GM12878 (cell line): ENCODE data around the gene SELENOV. TPM values are rescaled to one million over a fixed set of nuclear protein-coding genes. Genes with fewer than 3 reads are reported as not detected.

Experiments used
- ATAC-seq: fragments of 200-7000 bp; cut with Tn5 transposase; 3 replicates; pipeline ENCODE4 v1.9.1; 2020; ENCODE audit warnings: mild to moderate bottlenecking, moderate library complexity
- Bru-seq: library from RNA; stranded (reverse); fragments of 400-500 nt; gene quantifications from one replicate; lab custom pipeline; 2021; lab: Mats Ljungman, UMichigan
- BruChase-seq, 2 experiments: library from RNA; stranded (reverse); fragments of 400-500 nt; gene quantifications; one replicate each; lab custom pipeline; 2021; lab: Mats Ljungman, UMichigan
- BruUV-seq: library from RNA; stranded (reverse); fragments of 400-500 nt; replicated peaks from 2 replicates; lab custom pipeline; 2021; lab: Mats Ljungman, UMichigan
- CTCF ChIA-PET: fragments of 300-600 bp; sonication (Branson Sonifier 250); formaldehyde crosslinking; extraction: SDS; loops from one replicate; lab custom pipeline; 2021; ENCODE audit warnings: inconsistent platforms; lab: Yijun Ruan, JAX
- POLR2A ChIA-PET: fragments of 350-600 bp; formaldehyde crosslinking; extraction: SDS; loops from one replicate; lab custom pipeline; 2021; ENCODE audit warnings: inconsistent platforms; lab: Charles Lee
- RAD21 ChIA-PET: fragments of 300-600 bp; sonication (Branson Sonifier 250); formaldehyde crosslinking; loops from one replicate; lab custom pipeline; 2023; ENCODE audit warnings: antibody characterized with exemption; ENCODE audit not compliant: unreplicated experiment; lab: Charles Lee
- SMC1A ChIA-PET: fragments of 300-600 bp; sonication (Branson Sonifier 250); formaldehyde crosslinking; loops from one replicate; lab custom pipeline; 2023; ENCODE audit not compliant: unreplicated experiment, uncharacterized antibody; lab: Charles Lee
- DNase-seq: peaks from one replicate; pipeline ENCODE4 v3.0.0-alpha.2; 2011; ENCODE audit warnings: low read depth, low spot score
- FAIRE-seq: peaks from 3 replicates; lab custom pipeline; 2011; peaks lifted over from hg19 to GRCh38; lab: Jason Lieb, UNC
- H2AFZ ChIP-seq: 2 replicates; pipeline ENCODE4 v1.6.0; 2011; ENCODE audit warnings: low read depth, low read length, control low read depth; ENCODE audit not compliant: control insufficient read depth
- H3K27ac ChIP-seq: 2 replicates; pipeline ENCODE4 v1.5.1; 2011; ENCODE audit warnings: control low read depth; ENCODE audit not compliant: control insufficient read depth, insufficient read depth
- H3K27me3 ChIP-seq, 2 experiments: replicated peaks in 1 of 2; 2 replicates each; pipeline versions ENCODE4 v1.6.0 to v1.6.1; 2011; ENCODE audit warnings: low read length in 1 of 2; ENCODE audit not compliant: control insufficient read depth in 2 of 2, insufficient read depth in 2 of 2
- H3K36me3 ChIP-seq, 2 experiments: 2 replicates each; pipeline ENCODE4 v1.5.1; 2011; ENCODE audit warnings: low read length in 1 of 2; ENCODE audit not compliant: control insufficient read depth in 2 of 2, insufficient read depth in 2 of 2
- H3K4me1 ChIP-seq: 2 replicates; pipeline ENCODE4 v1.6.1; 2011; ENCODE audit warnings: mild to moderate bottlenecking, low read length, moderate library complexity, mixed read lengths; ENCODE audit not compliant: control insufficient read depth, insufficient read depth
- H3K4me2 ChIP-seq: 2 replicates; pipeline ENCODE4 v1.6.0; 2011; ENCODE audit warnings: control low read depth; ENCODE audit not compliant: control insufficient read depth, insufficient read depth
- H3K4me3 ChIP-seq: fragments of 200-600 bp; sonication (generic); 2 replicates; pipeline ENCODE4 v1.5.1; 2016
- H3K79me2 ChIP-seq: 2 replicates; pipeline ENCODE4 v1.6.0; 2011; ENCODE audit warnings: low read length; ENCODE audit not compliant: control insufficient read depth, insufficient read depth
- H3K9ac ChIP-seq: 2 replicates; pipeline ENCODE4 v1.8.0; 2011; ENCODE audit warnings: low read length, control low read depth, mixed read lengths; ENCODE audit not compliant: control insufficient read depth, insufficient read depth
- H3K9me3 ChIP-seq: replicated peaks from 3 replicates; pipeline ENCODE4 v1.5.1; 2011; ENCODE audit warnings: mild to moderate bottlenecking, low read length; ENCODE audit not compliant: control insufficient read depth, insufficient read depth
- H4K20me1 ChIP-seq: 2 replicates; pipeline ENCODE4 v1.6.0; 2011; ENCODE audit not compliant: control insufficient read depth, insufficient read depth
- ASH2L ChIP-seq: fragments of 300-600, 200-600 bp; sonication (generic); IDR thresholded peaks from 2 replicates; pipeline ENCODE4 v1.6.1; 2017; ENCODE audit warnings: low read depth, mild to moderate bottlenecking, borderline replicate concordance
- BRCA1 ChIP-seq: IDR thresholded peaks from 2 replicates; pipeline ENCODE4 v1.6.1; 2011; ENCODE audit warnings: low read depth, low read length, improper control_type of control experiment
- EP300 ChIP-seq, 2 experiments: fragments of 150-350 bp in 1 of 2; IDR thresholded peaks; 2 replicates each; pipeline ENCODE4 v1.6.1; 2011 to 2012; ENCODE audit warnings: low read depth in 2 of 2, low read length in 2 of 2, borderline replicate concordance in 1 of 2, improper control_type of control experiment in 1 of 2, inconsistent platforms in 1 of 2; ENCODE audit not compliant: control insufficient read depth in 1 of 2
- IKZF1 ChIP-seq: fragments of 450-650 bp; conservative IDR thresholded peaks from 2 replicates; pipeline ENCODE4 v1.6.1; 2017; ENCODE audit warnings: antibody characterized with exemption, mild to moderate bottlenecking
- MEF2A ChIP-seq: IDR thresholded peaks from 2 replicates; pipeline ENCODE4 v1.6.1; 2011; ENCODE audit warnings: low read depth, mild to moderate bottlenecking, low read length, moderate library complexity; ENCODE audit not compliant: insufficient read depth
- MTA3 ChIP-seq: IDR thresholded peaks from 2 replicates; pipeline ENCODE4 v1.6.1; 2012; ENCODE audit warnings: low read length, inconsistent platforms, borderline replicate concordance
- NBN ChIP-seq: fragments of 450-650 bp; IDR thresholded peaks from 2 replicates; pipeline ENCODE4 v1.6.1; 2016
- NFYA ChIP-seq: IDR thresholded peaks from 2 replicates; pipeline ENCODE4 v1.6.1; 2011; ENCODE audit warnings: low read depth, mild to moderate bottlenecking, low read length, improper control_type of control experiment, borderline replicate concordance
- NR2F1 ChIP-seq: fragments of 450-650 bp; conservative IDR thresholded peaks from 2 replicates; pipeline ENCODE4 v1.6.1; 2017; ENCODE audit warnings: mild to moderate bottlenecking
- NRF1 ChIP-seq: conservative IDR thresholded peaks from 2 replicates; pipeline ENCODE4 v1.6.1; 2011; ENCODE audit warnings: mild to moderate bottlenecking, low read depth, low read length, improper control_type of control experiment
- SIX5 ChIP-seq: IDR thresholded peaks from 2 replicates; pipeline ENCODE4 v1.6.1; 2011; ENCODE audit warnings: mild to moderate bottlenecking, low read depth, low read length, moderate library complexity; ENCODE audit not compliant: severe bottlenecking
- SMAD1 ChIP-seq: fragments of 450-650 bp; IDR thresholded peaks from 2 replicates; pipeline ENCODE4 v1.6.1; 2018; ENCODE audit warnings: mild to moderate bottlenecking, low read depth; ENCODE audit not compliant: partially characterized antibody
- TARDBP ChIP-seq: IDR thresholded peaks from 2 replicates; pipeline ENCODE4 v1.6.1; 2016; ENCODE audit warnings: borderline replicate concordance
- WGBS: methylation state at CpG from one replicate; pipeline ENCODE4 v1.1.6; 2016; ENCODE audit warnings: low lambda C conversion rate; ENCODE audit not compliant: insufficient replicate concordance, insufficient coverage; ENCODE audit errors: missing lambda C conversion rate; 5-methylcytosine and 5-hydroxymethylcytosine counted together
- in situ Hi-C: fragments of 300-500 bp; cut with MboI; formaldehyde crosslinking; loops from 9 replicates; pipeline ENCODE4 v1.14.3; 2018; ENCODE audit warnings: mixed read lengths
- intact Hi-C: fragments of 100-400 bp; cut with micrococcal nuclease; formaldehyde crosslinking; loops from one replicate; pipeline ENCODE4 v1.14.2; 2022; ENCODE audit not compliant: unreplicated experiment
- long read RNA-seq, 2 experiments: library from polyadenylated mRNA; unstranded; transcript quantifications; one replicate each; pipeline ENCODE4 v2.0.0, GENCODE V29; 2019 to 2020
- polyA minus RNA-seq, 3 experiments: library from RNA; depleted of rRNA, polyadenylated mRNA; stranded (reverse); fragments of >200 nt; gene quantifications; 2 replicates each; pipeline ENCODE4 v1.2.3, GENCODE V29; 2011
- polyA plus RNA-seq, 11 experiments: library from polyadenylated mRNA; depleted of rRNA in 4 of 11; unstranded in 6 of 11; stranded (reverse) in 5 of 11; fragments of >200 nt; fragmentation: Nextera tagmentation in 4 of 11; fragmentation: Illumina TruSeq in 1 of 11; extraction: Ambion mirVana in 4 of 11; extraction: Trizol in 1 of 11; gene quantifications; 1 replicate in 1 of 11; 2 replicates in 10 of 11; pipeline versions ENCODE4 v1.2.1 to v1.2.3, GENCODE V29; 2011 to 2016; ENCODE audit warnings: inconsistent platforms in 2 of 11, missing spikeins in 2 of 11, low read depth in 1 of 11
- total RNA-seq, 4 experiments: library from RNA; depleted of rRNA in 3 of 4; stranded (reverse); fragments of >200 nt in 3 of 4; fragmentation: Illumina TruSeq in 1 of 4; extraction: Trizol in 1 of 4; gene quantifications; 2 replicates each; pipeline versions ENCODE4 v1.2.1 to v1.2.3, GENCODE V29; 2013 to 2021
- TF ChIP-seq, protein P1 (sequence below): IDR thresholded peaks from 2 replicates; pipeline ENCODE4 v1.6.1; 2012; ENCODE audit warnings: low read depth, low read length, improper control_type of control experiment

Gene SELENOV
- total RNA-seq (2013; cell fraction: nucleolus; rRNA removed): not detected in 2 replicates
- not detected in 2 replicates for total RNA-seq (2014; rRNA removed)
- total RNA-seq (2014; rRNA removed; fragmentation: Illumina TruSeq; extraction: Trizol): not detected in 2 replicates
- total RNA-seq (2021): not detected in 2 replicates
- polyA plus RNA-seq (2011; ENCODE audit: low read depth): not detected
- polyA plus RNA-seq (2011; rRNA removed): not detected in 2 replicates
- polyA plus RNA-seq (2011; cell fraction: cytosol; rRNA removed): not detected in 2 replicates
- not detected in 2 replicates for polyA plus RNA-seq (2011; cell fraction: nucleus; rRNA removed)
- not detected in 2 replicates for polyA plus RNA-seq (2012)
- polyA plus RNA-seq (2014; fragmentation: Illumina TruSeq; extraction: Trizol): not detected in 2 replicates
- polyA plus RNA-seq (2014; fragmentation: Nextera tagmentation; extraction: Ambion mirVana): not detected
- polyA plus RNA-seq (2014; rRNA removed): not detected in 2 replicates
- polyA plus RNA-seq (2016; fragmentation: Nextera tagmentation; extraction: Ambion mirVana): not detected
- polyA minus RNA-seq (2011; rRNA and poly(A)+ RNA removed): not detected in 2 replicates
- polyA minus RNA-seq (2011; cell fraction: cytosol; rRNA and poly(A)+ RNA removed): not detected in 2 replicates
- not detected in 2 replicates for polyA minus RNA-seq (2011; cell fraction: nucleus; rRNA and poly(A)+ RNA removed)
- Bru-seq, nascent RNA: percentile 1 among the genes with signal in this experiment
- percentile 17 among the genes with signal in this experiment for BruChase-seq, experiment 1, labeled RNA remaining after a 6-hour chase
- BruChase-seq, experiment 2, labeled RNA remaining after a 2-hour chase: not detected
- long read RNA-seq, experiment 1: 0 reads
- long read RNA-seq, experiment 2: 0 reads

DNA sequence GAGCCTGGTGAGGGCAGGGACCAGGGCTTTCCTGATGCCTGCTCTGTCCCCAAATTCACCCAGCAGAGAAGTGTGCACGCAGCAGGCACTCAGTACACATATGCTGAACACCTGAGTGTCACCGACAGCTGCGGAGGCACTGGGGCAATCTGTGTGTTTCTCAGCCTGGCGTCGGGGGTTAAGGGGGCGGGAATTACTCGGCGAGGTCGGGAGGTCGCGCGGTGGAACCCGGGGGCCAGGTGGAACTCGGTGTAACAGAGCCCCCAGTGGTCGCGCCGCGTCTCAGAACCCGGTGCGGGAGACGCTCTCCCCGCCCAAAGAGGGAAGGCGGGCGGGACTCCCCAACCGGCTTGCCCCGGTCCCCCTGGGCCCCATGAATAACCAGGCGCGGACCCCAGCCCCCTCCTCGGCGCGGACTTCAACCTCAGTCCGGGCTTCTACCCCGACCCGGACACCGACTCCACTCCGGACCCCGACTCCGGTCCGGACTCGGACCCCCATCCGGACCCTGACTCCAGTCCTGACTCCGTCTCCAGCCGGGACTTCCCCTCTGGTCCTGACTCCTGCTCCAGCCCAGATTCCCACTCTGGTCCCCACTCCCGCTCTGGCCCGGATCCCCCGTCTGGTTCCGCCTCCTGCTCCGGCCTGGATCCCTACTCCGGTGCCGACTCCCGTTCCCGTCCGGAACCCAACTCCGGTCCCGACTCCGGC, at the start of gene SELENOV:
SELENOV (plus strand) TSS at position 300 of the 711 bp plus-strand sequence; CDS start at position 374, 74 bp downstream.
- RAD21 ChIA-PET: no interaction called here
- DNase-seq: no peak
- H4K20me1 ChIP-seq: no peaks in the 10 kb centered on the region
- peaks cover 9 to 22% of the 10 kb centered on the region in 2 experiments for H3K27me3 ChIP-seq
- no peaks in the 10 kb centered on the region for H3K9me3 ChIP-seq
- FAIRE-seq: no peak
- CTCF ChIA-PET: interaction anchor here (0.6 to 0.9 kb wide), 2 partner anchors 19 to 40 kb away, joined by 3 read pairs; no protein-coding TSS in a partner anchor
- POLR2A ChIA-PET: no interaction called here
- ATAC-seq: peak; percentile 34
- intact Hi-C loops: no loop called here
- no peak within 1 kb of the TSS for H3K27ac ChIP-seq
- H3K4me3 ChIP-seq: peak within 1 kb of the TSS; percentile 36; the same call in 1 of the 2 replicates
- peaks cover 11% of the 10 kb centered on the region for H3K4me1 ChIP-seq
- no peak within 1 kb of the TSS for H3K9ac ChIP-seq
- H3K4me2 ChIP-seq: peak within 1 kb of the TSS; percentile 69
- in situ Hi-C loops: no loop called here
- SMC1A ChIA-PET: no interaction called here
- H3K79me2 ChIP-seq: no peaks in the 10 kb centered on the region
- 17% methylated on average over 49 of the region's 56 CpGs for whole genome bisulfite sequencing
- TF ChIP-seq BRCA1: no peak
- no peak for TF ChIP-seq TARDBP
- no peak for TF ChIP-seq NBN
- no peak for TF ChIP-seq MEF2A
- TF ChIP-seq SIX5: no peak
- TF ChIP-seq SMAD1: no peak
- TF ChIP-seq ASH2L: no peak
- no peak for TF ChIP-seq EP300 (IDR thresholded peaks at IDR 0.05; ENCODE audit: borderline replicate concordance in 1 of 2, control insufficient read depth in 1 of 2, low read depth in 2 of 2, low read length in 2 of 2)
- TF ChIP-seq NFYA: no peak
- TF ChIP-seq IKZF1: peak; percentile 26; the same call in 1 of the 2 replicates
- TF ChIP-seq NRF1: no peak
- TF ChIP-seq, protein P1, sequence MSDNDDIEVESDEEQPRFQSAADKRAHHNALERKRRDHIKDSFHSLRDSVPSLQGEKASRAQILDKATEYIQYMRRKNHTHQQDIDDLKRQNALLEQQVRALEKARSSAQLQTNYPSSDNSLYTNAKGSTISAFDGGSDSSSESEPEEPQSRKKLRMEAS: no peak
- no peak for TF ChIP-seq MTA3
- TF ChIP-seq NR2F1: peak; percentile 74; the same call in 1 of the 2 replicates
- H2AFZ ChIP-seq: no peak within 1 kb of the TSS; the same call in 1 of the 2 replicates
- H3K36me3 ChIP-seq: no peaks in the 10 kb centered on the region
- no TSS peak for BruUV-seq
